Astrocyte (in vitro differentiated cells and primary cell): ENCODE results near the gene RNF212. TPM values are rescaled to one million over a fixed set of nuclear protein-coding genes. Genes with fewer than 3 reads are reported as not detected.

ENCODE experiments used
- DNase-seq: peaks from one replicate; pipeline ENCODE4 v3.0.0-alpha.2; 2010; ENCODE audit warnings: low read depth
- FAIRE-seq: peaks from 2 replicates; lab custom pipeline; 2011; peaks lifted over from hg19 to GRCh38; lab: Jason Lieb, UNC
- H2AFZ ChIP-seq: 2 replicates; pipeline ENCODE4 v1.6.0; 2012; ENCODE audit warnings: low read depth, low read length, inconsistent platforms
- H3K27ac ChIP-seq: 2 replicates; pipeline ENCODE4 v1.5.1; 2011; ENCODE audit warnings: low read depth, low read length, inconsistent platforms
- H3K27me3 ChIP-seq: 2 replicates; pipeline ENCODE4 v1.6.0; 2011; ENCODE audit warnings: low read length, inconsistent platforms; ENCODE audit not compliant: insufficient read depth
- H3K36me3 ChIP-seq: 2 replicates; pipeline ENCODE4 v1.5.1; 2011; ENCODE audit warnings: low read length, inconsistent platforms; ENCODE audit not compliant: insufficient read depth
- H3K4me1 ChIP-seq: 2 replicates; pipeline ENCODE4 v1.5.1; 2011; ENCODE audit warnings: low read length, inconsistent platforms; ENCODE audit not compliant: insufficient read depth
- H3K4me2 ChIP-seq: 2 replicates; pipeline ENCODE4 v1.6.0; 2012; ENCODE audit warnings: low read length, inconsistent platforms
- H3K4me3 ChIP-seq: 2 replicates; pipeline ENCODE4 v1.5.1; 2011; ENCODE audit warnings: low read depth, mild to moderate bottlenecking, low read length, inconsistent platforms; ENCODE audit not compliant: insufficient read depth
- H3K79me2 ChIP-seq: 2 replicates; pipeline ENCODE4 v1.6.0; 2012; ENCODE audit warnings: mild to moderate bottlenecking, low read length, inconsistent platforms; ENCODE audit not compliant: insufficient read depth
- H3K9ac ChIP-seq: 2 replicates; pipeline ENCODE4 v1.6.0; 2012; ENCODE audit warnings: mild to moderate bottlenecking, low read length, inconsistent platforms
- H3K9me3 ChIP-seq: 2 replicates; pipeline ENCODE4 v1.5.1; 2012; ENCODE audit warnings: low read depth, mild to moderate bottlenecking, low read length, inconsistent platforms; ENCODE audit not compliant: insufficient read depth
- H4K20me1 ChIP-seq: 2 replicates; pipeline ENCODE4 v1.6.0; 2012; ENCODE audit warnings: low read length, inconsistent platforms; ENCODE audit not compliant: insufficient read depth
- H3K27ac Mint-ChIP-seq: one replicate; pipeline ENCODE4 v1.8.0; 2021; ENCODE audit warnings: mild to moderate bottlenecking, mixed read lengths; ENCODE audit not compliant: unreplicated experiment
- H3K27me3 Mint-ChIP-seq: one replicate; pipeline ENCODE4 v1.8.0; 2021; ENCODE audit warnings: low read depth, mixed read lengths; ENCODE audit not compliant: unreplicated experiment
- H3K36me3 Mint-ChIP-seq: one replicate; pipeline ENCODE4 v1.8.0; 2021; ENCODE audit warnings: low read depth, mixed read lengths; ENCODE audit not compliant: unreplicated experiment
- H3K4me1 Mint-ChIP-seq: one replicate; pipeline ENCODE4 v1.8.0; 2021; ENCODE audit warnings: low read depth, mixed read lengths; ENCODE audit not compliant: unreplicated experiment
- H3K4me3 Mint-ChIP-seq: one replicate; pipeline ENCODE4 v1.8.0; 2021; ENCODE audit warnings: mild to moderate bottlenecking, moderate library complexity, mixed read lengths; ENCODE audit not compliant: unreplicated experiment
- H3K9me3 Mint-ChIP-seq: one replicate; pipeline ENCODE4 v1.8.0; 2021; ENCODE audit warnings: mild to moderate bottlenecking, mixed read lengths; ENCODE audit not compliant: unreplicated experiment
- CTCF ChIP-seq: IDR thresholded peaks from 2 replicates; pipeline ENCODE4 v1.5.1; 2011; ENCODE audit warnings: low read depth, mild to moderate bottlenecking, inconsistent platforms, low read length, moderate library complexity; ENCODE audit not compliant: insufficient read depth
- EZH2 ChIP-seq: IDR thresholded peaks from 2 replicates; pipeline ENCODE4 v1.6.1; 2012; ENCODE audit warnings: mild to moderate bottlenecking, low read length, inconsistent platforms; ENCODE audit not compliant: insufficient read depth
- total RNA-seq: library from RNA; stranded (reverse); gene quantifications from 2 replicates; pipeline ENCODE4 v1.2.1, GENCODE V29; 2021

Gene RNF212
- total RNA-seq, 1 donor from 2014 or later, result 2.2 TPM

GRCh38 chr4:1045595-1046201 is 67.7 kb downstream of the RNF212 start:
- no peak overlapping the region for H3K4me3 Mint-ChIP-seq
- H3K4me1 Mint-ChIP-seq, result peaks cover 16% of the 10 kb centered on the region
- H3K9me3 ChIP-seq, result no peaks in the 10 kb centered on the region
- no peaks in the 10 kb centered on the region for H3K27me3 ChIP-seq
- H3K79me2 ChIP-seq, result no peaks in the 10 kb centered on the region
- no peak overlapping the region for H3K27ac ChIP-seq
- H3K4me3 ChIP-seq, result no peak overlapping the region
- H3K27me3 Mint-ChIP-seq, result peaks cover 2% of the 10 kb centered on the region
- H3K4me1 ChIP-seq, result peaks cover 45% of the 10 kb centered on the region
- H3K9ac ChIP-seq, result no peak overlapping the region
- no peaks in the 10 kb centered on the region for H4K20me1 ChIP-seq
- peaks cover 1% of the 10 kb centered on the region for H3K36me3 Mint-ChIP-seq
- DNase-seq (no peak), FAIRE-seq (no peak)
- H3K27ac Mint-ChIP-seq, result peak overlapping the region; percentile 88
- no peak for TF ChIP-seq EZH2
- no peak for TF ChIP-seq CTCF
- no peak overlapping the region for H3K4me2 ChIP-seq
- H3K9me3 Mint-ChIP-seq, result no peaks in the 10 kb centered on the region
- no peak overlapping the region for H2AFZ ChIP-seq
- no peaks in the 10 kb centered on the region for H3K36me3 ChIP-seq

- Histone ChIP-seq H4K20me1 (no peaks in the 10 kb centered on the region), H3K36me3 (no peaks in the 10 kb centered on the region), H3K27me3 (no peaks in the 10 kb centered on the region), H3K4me3 (no peak overlapping the region), H3K27ac (no peak overlapping the region), H3K4me1 (peaks cover 47% of the 10 kb centered on the region), H3K9me3 (no peaks in the 10 kb centered on the region), H3K4me2 (no peak overlapping the region), H2AFZ (no peak overlapping the region), H3K9ac (peak overlapping the region; percentile 84), H3K79me2 (no peaks in the 10 kb centered on the region)
- no peak for FAIRE-seq
- TF ChIP-seq CTCF (no peak), EZH2 (no peak)
- Mint-ChIP-seq H3K36me3 (peaks cover 1% of the 10 kb centered on the region), H3K4me1 (peaks cover 18% of the 10 kb centered on the region), H3K27me3 (peaks cover 2% of the 10 kb centered on the region), H3K9me3 (no peaks in the 10 kb centered on the region), H3K4me3 (no peak overlapping the region), H3K27ac (peak overlapping the region; percentile 88)
- DNase-seq, result no peak
Observed at GRCh38 chr4:1045193-1045594, 68.2 kb downstream of the RNF212 start.

GRCh38 chr4:1044469-1045192 is 68.7 kb downstream of the RNF212 start:
- Histone ChIP-seq H3K36me3 (no peaks in the 10 kb centered on the region), H3K9me3 (no peaks in the 10 kb centered on the region), H3K27me3 (no peaks in the 10 kb centered on the region), H4K20me1 (no peaks in the 10 kb centered on the region), H3K4me2 (peak overlapping the region; percentile 76), H3K4me1 (peaks cover 52% of the 10 kb centered on the region), H3K27ac (peak overlapping the region; percentile 97), H2AFZ (peak overlapping the region; percentile 57), H3K79me2 (no peaks in the 10 kb centered on the region), H3K9ac (peak overlapping the region; percentile 84), H3K4me3 (peak overlapping the region; percentile 13)
- Mint-ChIP-seq H3K27me3 (peaks cover 2% of the 10 kb centered on the region), H3K27ac (peak overlapping the region; percentile 91), H3K36me3 (peaks cover 1% of the 10 kb centered on the region), H3K4me3 (no peak overlapping the region), H3K4me1 (peaks cover 18% of the 10 kb centered on the region), H3K9me3 (no peaks in the 10 kb centered on the region)
- no peak for DNase-seq
- TF ChIP-seq CTCF (no peak), EZH2 (no peak)
- no peak for FAIRE-seq
